Parathyroid adenoma (tissue), 2 donors: ENCODE results near the gene SOX18.

ENCODE experiments used
- H2AFZ ChIP-seq: fragments of 300-600 bp; sonication (generic); one replicate; pipeline ENCODE4 v1.7.0; 2017; ENCODE audit warnings: antibody characterized with exemption, mild to moderate bottlenecking
- H3K27ac ChIP-seq: fragments of 300-600 bp; sonication (generic); one replicate; pipeline ENCODE4 v1.7.0; 2017
- H3K27me3 ChIP-seq: fragments of 300-600 bp; sonication (generic); one replicate; pipeline ENCODE4 v1.7.0; 2017; ENCODE audit warnings: low read length; ENCODE audit not compliant: control insufficient read depth, insufficient read depth
- H3K36me3 ChIP-seq: fragments of 300-600 bp; sonication (generic); one replicate; pipeline ENCODE4 v1.7.0; 2017; ENCODE audit warnings: low read length; ENCODE audit not compliant: control insufficient read depth, insufficient read depth
- H3K4me1 ChIP-seq: fragments of 300-600 bp; sonication (generic); one replicate; pipeline ENCODE4 v1.7.0; 2017; ENCODE audit warnings: control low read depth
- H3K4me2 ChIP-seq: fragments of 300-600 bp; sonication (generic); one replicate; pipeline ENCODE4 v1.7.0; 2017; ENCODE audit warnings: low read length
- H3K4me3 ChIP-seq: fragments of 300-600 bp; sonication (generic); one replicate; pipeline ENCODE4 v1.7.0; 2017; ENCODE audit warnings: low read depth, low read length
- H3K79me2 ChIP-seq: fragments of 300-600 bp; sonication (generic); one replicate; pipeline ENCODE4 v1.7.0; 2017; ENCODE audit warnings: control low read depth
- H3K9ac ChIP-seq: fragments of 300-600 bp; sonication (generic); one replicate; pipeline ENCODE4 v1.7.0; 2017; ENCODE audit warnings: mild to moderate bottlenecking
- H3K9me3 ChIP-seq: fragments of 300-600 bp; sonication (generic); one replicate; pipeline ENCODE4 v1.7.0; 2017; ENCODE audit warnings: low read length; ENCODE audit not compliant: control insufficient read depth
- CTCF ChIP-seq: fragments of 300-600 bp; sonication (generic); IDR thresholded peaks from one replicate; pipeline ENCODE4 v1.7.0; 2017; ENCODE audit warnings: antibody characterized with exemption, mild to moderate bottlenecking
- donor health status: primary hyperparathyroidism.

Gene SOX18

GRCh38 chr20:64032706-64033624 is 16.5 kb downstream of the SOX18 start:
- no peak overlapping the region for H2AFZ ChIP-seq
- H3K4me1 ChIP-seq: no peaks in the 10 kb centered on the region
- H3K4me3 ChIP-seq: no peak overlapping the region
- H3K36me3 ChIP-seq: no peaks in the 10 kb centered on the region
- H3K27me3 ChIP-seq: no peaks in the 10 kb centered on the region
- H3K27ac ChIP-seq: no peak overlapping the region
- TF ChIP-seq CTCF: no peak
- H3K9ac ChIP-seq: no peak overlapping the region
- no peak overlapping the region for H3K4me2 ChIP-seq
- no peaks in the 10 kb centered on the region for H3K9me3 ChIP-seq
- no peaks in the 10 kb centered on the region for H3K79me2 ChIP-seq

GRCh38 chr20:64031822-64032314 is 17.6 kb downstream of the SOX18 start:
- H3K9me3 ChIP-seq: no peaks in the 10 kb centered on the region
- no peak overlapping the region for H2AFZ ChIP-seq
- H3K9ac ChIP-seq: no peak overlapping the region
- H3K27me3 ChIP-seq: no peaks in the 10 kb centered on the region
- no peak overlapping the region for H3K4me2 ChIP-seq
- no peak for TF ChIP-seq CTCF
- H3K36me3 ChIP-seq: no peaks in the 10 kb centered on the region
- no peak overlapping the region for H3K4me3 ChIP-seq
- H3K79me2 ChIP-seq: peaks cover 3% of the 10 kb centered on the region
- no peak overlapping the region for H3K27ac ChIP-seq
- no peaks in the 10 kb centered on the region for H3K4me1 ChIP-seq

GRCh38 chr20:64030371-64031134 is 18.9 kb downstream of the SOX18 start:
- no peak for TF ChIP-seq CTCF
- Histone ChIP-seq H3K36me3 (no peaks in the 10 kb centered on the region), H3K9me3 (no peaks in the 10 kb centered on the region), H3K27me3 (no peaks in the 10 kb centered on the region), H3K4me1 (no peaks in the 10 kb centered on the region), H2AFZ (no peak overlapping the region), H3K9ac (no peak overlapping the region), H3K79me2 (peaks cover 3% of the 10 kb centered on the region), H3K4me2 (no peak overlapping the region), H3K27ac (no peak overlapping the region), H3K4me3 (no peak overlapping the region)

- Histone ChIP-seq H3K27me3 (no peaks in the 10 kb centered on the region), H3K9ac (no peak overlapping the region), H3K79me2 (peaks cover 3% of the 10 kb centered on the region), H3K4me2 (no peak overlapping the region), H3K4me3 (no peak overlapping the region), H3K36me3 (no peaks in the 10 kb centered on the region), H3K27ac (no peak overlapping the region), H3K4me1 (no peaks in the 10 kb centered on the region), H2AFZ (no peak overlapping the region), H3K9me3 (no peaks in the 10 kb centered on the region)
- TF ChIP-seq CTCF: no peak
Measured at GRCh38 chr20:64029293-64030117, 19.9 kb downstream of the SOX18 start.
